IPS-18c (cell line): ENCODE results near the gene USP2.
"Not testable (repeated sequence)": the region's sequence is repeated elsewhere in the genome, so short reads cannot be mapped to it uniquely, and the experiment has no call there.

Experiments
- H3K4me3 ChIP-seq: 2 replicates; pipeline ENCODE4 v1.7.0; 2013; ENCODE audit warnings: low read depth, mild to moderate bottlenecking, low read length, moderate library complexity; ENCODE audit not compliant: insufficient read depth
- H3K9me3 ChIP-seq: one replicate; pipeline ENCODE4 v1.6.1; 2013; ENCODE audit warnings: mild to moderate bottlenecking, low read length, moderate library complexity; ENCODE audit not compliant: control insufficient read depth, insufficient read depth

Gene USP2

GRCh38 chr11:119416606-119417580 lies 35.4 kb upstream of the USP2 start:
- Histone ChIP-seq H3K9me3 (no peaks in the 10 kb centered on the region), H3K4me3 (no peak overlapping the region)

DNA sequence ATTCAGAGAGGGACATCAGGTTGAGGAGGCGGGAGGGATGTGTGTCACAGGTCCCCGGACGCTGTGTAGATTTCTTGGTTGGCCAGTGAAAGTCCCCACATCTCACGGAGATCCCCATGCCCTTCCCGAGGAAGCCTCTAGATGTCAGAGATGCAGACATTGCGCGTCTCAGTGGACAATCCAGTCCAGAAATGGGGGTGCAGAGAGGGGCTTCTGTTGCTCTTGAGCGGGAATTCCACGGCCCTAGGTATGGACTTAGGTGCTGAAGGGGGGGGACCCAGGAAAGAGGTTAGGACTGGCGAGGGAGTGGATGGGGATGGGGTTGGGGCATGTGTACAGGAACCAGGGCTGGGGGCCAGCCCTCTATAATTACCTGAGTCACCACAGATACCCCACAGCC lies 34.5 kb upstream of the USP2 start:
- Histone ChIP-seq H3K9me3 (no peaks in the 10 kb centered on the region), H3K4me3 (no peak overlapping the region)

DNA sequence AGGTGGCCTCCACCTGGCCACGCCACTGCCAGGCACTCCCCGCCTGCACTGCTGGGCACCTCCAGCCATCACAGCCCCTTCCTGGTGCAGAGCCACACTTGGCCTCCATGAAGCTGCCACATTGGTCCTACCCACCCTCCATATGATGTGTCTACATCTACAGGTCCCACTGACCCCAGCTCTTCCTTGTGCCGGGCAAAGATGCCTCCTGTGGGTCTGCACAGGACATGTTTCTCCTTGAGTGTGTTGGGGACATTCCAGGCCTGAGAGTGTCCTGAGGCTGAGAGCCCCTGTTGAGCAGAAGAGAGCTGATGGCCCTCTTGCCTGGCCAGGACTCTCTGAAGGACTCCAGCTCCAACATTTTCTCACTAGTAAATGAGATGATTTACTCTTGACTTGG lies 34.0 kb upstream of the USP2 start:
- Histone ChIP-seq H3K9me3 (no peaks in the 10 kb centered on the region), H3K4me3 (no peak overlapping the region)

GRCh38 chr11:119414734-119415133 lies 33.2 kb upstream of the USP2 start:
- Histone ChIP-seq H3K4me3 (no peak overlapping the region), H3K9me3 (no peaks in the 10 kb centered on the region)

GRCh38 chr11:119414321-119414720 lies 32.8 kb upstream of the USP2 start:
- Histone ChIP-seq H3K4me3 (no peak overlapping the region), H3K9me3 (no peaks in the 10 kb centered on the region)

- Histone ChIP-seq H3K4me3 (no peak overlapping the region), H3K9me3 (no peaks in the 10 kb centered on the region)
Measured at GRCh38 chr11:119412072-119412471, 30.6 kb upstream of the USP2 start.

DNA sequence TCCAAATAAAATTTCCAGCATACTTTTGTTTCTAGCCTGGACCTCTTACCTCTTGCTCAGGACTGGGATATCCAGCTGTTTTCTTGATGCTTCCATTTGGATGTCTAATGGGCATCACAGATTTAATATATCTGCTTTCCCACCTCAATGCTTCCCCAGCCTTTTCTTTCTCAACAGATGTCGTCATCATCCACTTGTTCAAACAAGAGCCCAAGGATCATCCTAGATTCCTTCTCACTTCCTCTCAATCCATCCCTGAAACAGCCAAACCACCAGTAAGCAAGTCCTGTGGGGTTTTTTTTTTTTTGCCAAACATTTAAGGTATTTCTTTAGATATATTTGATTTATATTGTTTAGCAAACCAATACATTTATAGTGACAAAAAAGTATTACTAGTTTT lies 29.0 kb upstream of the USP2 start:
- Histone ChIP-seq H3K4me3 (no peak overlapping the region), H3K9me3 (no peaks in the 10 kb centered on the region)

DNA sequence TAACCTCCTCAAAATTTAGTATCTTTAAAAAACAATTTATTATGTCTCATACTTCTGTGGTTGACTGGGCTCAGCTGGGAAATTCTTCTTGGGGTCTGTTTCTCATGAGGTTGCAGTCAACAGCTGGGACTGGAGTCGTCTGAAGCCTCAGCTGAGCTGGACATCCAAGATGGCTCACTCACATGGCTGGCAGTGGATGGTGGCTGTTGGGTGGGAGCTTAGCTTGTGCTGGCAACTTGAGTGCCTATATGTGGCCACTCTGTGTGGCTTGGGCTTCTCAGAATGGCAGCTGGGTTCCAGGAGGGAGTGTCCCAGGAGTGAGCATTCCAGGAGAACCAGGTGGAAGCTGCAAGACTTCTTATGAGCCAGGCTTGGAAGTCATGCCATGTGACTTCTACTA lies 28.2 kb upstream of the USP2 start:
- no peaks in the 10 kb centered on the region for H3K9me3 ChIP-seq
- no peak overlapping the region for H3K4me3 ChIP-seq

DNA sequence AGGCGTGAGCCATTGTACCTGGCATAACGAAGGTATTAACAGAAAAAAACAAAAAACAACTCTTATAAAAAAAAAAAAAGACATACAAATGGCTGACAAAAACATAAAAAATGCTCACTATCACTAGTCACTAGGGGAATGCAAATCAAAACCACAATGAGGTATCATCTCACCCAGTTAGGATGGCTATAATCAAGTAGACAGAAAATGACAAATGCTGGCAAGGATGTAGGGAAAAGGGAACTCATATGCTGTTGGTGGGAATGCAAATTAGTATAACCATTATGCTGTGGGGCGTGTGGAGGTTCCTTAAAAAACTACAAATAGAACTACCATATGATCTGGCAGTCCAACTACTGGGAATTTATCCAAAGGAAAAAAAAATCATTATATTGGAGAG lies 24.5 kb upstream of the USP2 start:
- no peaks in the 10 kb centered on the region for H3K9me3 ChIP-seq
- H3K4me3 ChIP-seq, result no peak overlapping the region

GRCh38 chr11:119405448-119405847 lies 24.0 kb upstream of the USP2 start:
- not testable (repeated sequence) for H3K4me3 ChIP-seq, H3K9me3 ChIP-seq

- H3K9me3 ChIP-seq, result no peaks in the 10 kb centered on the region
- H3K4me3 ChIP-seq, result no peak overlapping the region
Measured at GRCh38 chr11:119404872-119405271, 23.4 kb upstream of the USP2 start.

DNA sequence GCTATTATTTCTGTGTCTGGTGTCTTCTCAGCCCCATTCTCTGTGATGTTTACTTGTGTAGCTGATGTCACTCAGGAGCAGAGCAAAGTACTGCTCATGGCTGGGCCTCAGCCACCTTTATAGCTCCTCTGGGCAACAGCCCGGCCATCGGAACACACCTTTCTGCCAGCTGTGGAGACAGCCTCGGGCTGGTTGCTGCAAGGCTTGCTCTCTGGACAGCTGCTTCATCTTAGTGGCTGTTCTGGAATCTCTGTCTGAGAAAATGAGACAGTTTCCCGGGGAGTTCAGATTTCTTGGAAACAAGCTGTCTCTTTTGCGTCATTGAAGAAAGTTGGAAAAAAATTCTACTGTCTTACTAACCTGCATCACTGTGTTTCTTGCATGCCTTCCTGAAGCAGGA lies 21.5 kb upstream of the USP2 start:
- Histone ChIP-seq H3K9me3 (no peaks in the 10 kb centered on the region), H3K4me3 (no peak overlapping the region)

- Histone ChIP-seq H3K4me3 (no peak overlapping the region), H3K9me3 (no peaks in the 10 kb centered on the region)
Measured at GRCh38 chr11:119402470-119402869, 21.0 kb upstream of the USP2 start.

GRCh38 chr11:119400860-119401259 lies 19.4 kb upstream of the USP2 start:
- Histone ChIP-seq H3K4me3 (no peak overlapping the region), H3K9me3 (no peaks in the 10 kb centered on the region)

DNA sequence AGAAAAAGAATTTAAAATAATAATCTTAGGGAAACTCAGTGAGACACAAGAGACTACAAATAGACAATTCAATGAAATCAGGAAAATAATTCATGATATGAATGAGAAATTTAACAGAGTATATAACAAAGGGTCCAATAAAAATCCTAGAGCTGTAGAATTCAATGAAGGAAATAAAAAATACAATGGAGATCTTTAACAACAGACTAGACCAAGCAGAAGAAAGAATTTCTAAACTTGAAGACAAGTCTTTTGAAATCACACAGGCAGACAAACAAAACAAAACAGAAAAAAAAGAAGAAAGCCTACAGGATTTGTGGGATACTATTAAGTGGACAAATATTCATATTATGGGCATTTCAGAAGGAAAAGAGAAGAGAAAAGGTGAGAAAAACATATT lies 16.2 kb upstream of the USP2 start:
- Histone ChIP-seq H3K9me3 (no peaks in the 10 kb centered on the region), H3K4me3 (no peak overlapping the region)

- H3K4me3 ChIP-seq, result no peak overlapping the region
- no peaks in the 10 kb centered on the region for H3K9me3 ChIP-seq
Measured at GRCh38 chr11:119396835-119397234, 15.3 kb upstream of the USP2 start.

- no peaks in the 10 kb centered on the region for H3K9me3 ChIP-seq
- H3K4me3 ChIP-seq, result no peak overlapping the region
Measured at GRCh38 chr11:119391275-119391674, 9.8 kb upstream of the USP2 start.

- Histone ChIP-seq H3K4me3 (no peak overlapping the region), H3K9me3 (no peaks in the 10 kb centered on the region)
Measured at GRCh38 chr11:119389611-119390254, 8.2 kb upstream of the USP2 start.
